Fibroblast of lung (primary cell): ENCODE data around the gene RER1. TPM values are rescaled to one million over a fixed set of nuclear protein-coding genes. Genes with fewer than 3 reads are reported as not detected.

Source experiments
- DNase-seq, 2 donors: peaks; one replicate each; pipeline versions ENCODE4 v3.0.0 to v3.0.0-alpha.2; 2010; ENCODE audit warnings: low read depth in 2 of 2
- H2AFZ ChIP-seq: 2 replicates; pipeline ENCODE4 v1.5.1; 2012; ENCODE audit warnings: low read length, control low read depth, inconsistent platforms
- H3K27ac ChIP-seq: 2 replicates; pipeline ENCODE4 v1.5.1; 2011; ENCODE audit warnings: low read length, control low read depth; ENCODE audit not compliant: insufficient read depth
- H3K27me3 ChIP-seq: 2 replicates; pipeline ENCODE4 v1.5.1; 2011; ENCODE audit warnings: mild to moderate bottlenecking, low read length; ENCODE audit not compliant: control insufficient read depth, insufficient read depth
- H3K36me3 ChIP-seq: 2 replicates; pipeline ENCODE4 v1.5.1; 2011; ENCODE audit warnings: low read length; ENCODE audit not compliant: control insufficient read depth, insufficient read depth
- H3K4me1 ChIP-seq: 2 replicates; pipeline ENCODE4 v1.5.1; 2011; ENCODE audit warnings: low read length; ENCODE audit not compliant: control insufficient read depth, insufficient read depth; ENCODE audit errors: extremely low read depth
- H3K4me2 ChIP-seq: 2 replicates; pipeline ENCODE4 v1.5.1; 2011; ENCODE audit warnings: low read length, control low read depth; ENCODE audit not compliant: insufficient read depth; ENCODE audit errors: extremely low read depth
- H3K4me3 ChIP-seq, 4 experiments: fragments of 200-600 bp in 1 of 4; sonication (generic) in 1 of 4; replicated peaks in 1 of 4; 2 replicates each; pipeline ENCODE4 v1.5.1; 2011 to 2016; ENCODE audit warnings: low read length in 4 of 4, low read depth in 3 of 4, mild to moderate bottlenecking in 3 of 4, control low read depth in 2 of 4, inconsistent platforms in 1 of 4, mixed read lengths in 1 of 4; ENCODE audit not compliant: insufficient read depth in 1 of 4; ENCODE audit errors: control extremely low read depth in 1 of 4
- H3K79me2 ChIP-seq: 2 replicates; pipeline ENCODE4 v1.5.1; 2012; ENCODE audit warnings: mild to moderate bottlenecking, low read length, inconsistent platforms; ENCODE audit not compliant: control insufficient read depth, insufficient read depth
- H3K9ac ChIP-seq: 2 replicates; pipeline ENCODE4 v1.5.1; 2011; ENCODE audit warnings: mild to moderate bottlenecking, low read length, control low read depth; ENCODE audit not compliant: insufficient read depth
- H3K9me3 ChIP-seq: 2 replicates; pipeline ENCODE4 v1.5.1; 2012; ENCODE audit warnings: low read depth, low read length; ENCODE audit not compliant: control insufficient read depth, insufficient read depth
- H4K20me1 ChIP-seq: 2 replicates; pipeline ENCODE4 v1.5.1; 2011; ENCODE audit warnings: low read length; ENCODE audit not compliant: control insufficient read depth, insufficient read depth; ENCODE audit errors: extremely low read depth
- CTCF ChIP-seq, 2 donors: IDR thresholded peaks in 1 of 2; conservative IDR thresholded peaks in 1 of 2; 1 replicate in 1 of 2; 2 replicates in 1 of 2; pipeline ENCODE4 v1.5.1; 2011 to 2012; ENCODE audit warnings: low read length in 2 of 2, control low read depth in 1 of 2, inconsistent platforms in 1 of 2, low read depth in 1 of 2, mild to moderate bottlenecking in 1 of 2
- EZH2 ChIP-seq: IDR thresholded peaks from 2 replicates; pipeline ENCODE4 v1.5.1; 2012; ENCODE audit warnings: low read length, control low read depth, mild to moderate bottlenecking; ENCODE audit errors: missing control alignments
- polyA plus RNA-seq, 2 donors: library from polyadenylated mRNA; depleted of rRNA in 1 of 2; stranded (reverse) in 1 of 2; unstranded in 1 of 2; fragments of >200 nt; gene quantifications; 2 replicates each; pipeline ENCODE4 v1.2.1, GENCODE V29; 2011 to 2012; ENCODE audit warnings: missing spikeins in 1 of 2
- total RNA-seq: library from RNA; depleted of rRNA; stranded (reverse); fragments of >200 nt; gene quantifications from 2 replicates; pipeline ENCODE4 v1.2.1, GENCODE V29; 2014

Gene RER1
- total and polyA plus RNA-seq, 2 donors (not counting 1 experiment from before 2014, with no cell fraction given): 76.1 to 271 TPM

- no peak for DNase-seq
- no peak overlapping the region for H3K4me2 ChIP-seq
- H3K9ac ChIP-seq: no peak overlapping the region
- H3K4me3 ChIP-seq: no peak overlapping the region
- no peaks in the 10 kb centered on the region for H3K27me3 ChIP-seq
- H3K36me3 ChIP-seq: peaks cover 54% of the 10 kb centered on the region
- H4K20me1 ChIP-seq: no peaks in the 10 kb centered on the region
- no peaks in the 10 kb centered on the region for H3K4me1 ChIP-seq
- no peak overlapping the region for H2AFZ ChIP-seq
- no peak overlapping the region for H3K27ac ChIP-seq
- peaks cover 32% of the 10 kb centered on the region for H3K79me2 ChIP-seq
- TF ChIP-seq EZH2 (no peak), CTCF (conservative IDR thresholded peaks at IDR 0.05 in 1 of 2, IDR thresholded peaks at IDR 0.05 in 1 of 2; ENCODE audit: low read depth in 1 of 2, low read length in 2 of 2) (no peak)
- H3K9me3 ChIP-seq: no peaks in the 10 kb centered on the region
Observed at GRCh38 chr1:2399890-2400575, 8.4 kb downstream of the RER1 start.

- H4K20me1 ChIP-seq: no peaks in the 10 kb centered on the region
- TF ChIP-seq CTCF (conservative IDR thresholded peaks at IDR 0.05 in 1 of 2, IDR thresholded peaks at IDR 0.05 in 1 of 2; ENCODE audit: low read depth in 1 of 2, low read length in 2 of 2) (no peak), EZH2 (no peak)
- H3K27ac ChIP-seq: no peak overlapping the region
- DNase-seq: no peak
- no peak overlapping the region for H3K4me2 ChIP-seq
- no peak overlapping the region for H3K9ac ChIP-seq
- H3K4me3 ChIP-seq: no peak overlapping the region
- no peak overlapping the region for H2AFZ ChIP-seq
- H3K27me3 ChIP-seq: no peaks in the 10 kb centered on the region
- H3K4me1 ChIP-seq: no peaks in the 10 kb centered on the region
- peaks cover 57% of the 10 kb centered on the region for H3K36me3 ChIP-seq
- H3K9me3 ChIP-seq: no peaks in the 10 kb centered on the region
- H3K79me2 ChIP-seq: peaks cover 27% of the 10 kb centered on the region
Observed at GRCh38 chr1:2400576-2400909, 8.9 kb downstream of the RER1 start.

GRCh38 chr1:2400950-2401649 lies 9.5 kb downstream of the RER1 start:
- no peak overlapping the region for H3K27ac ChIP-seq
- H4K20me1 ChIP-seq: no peaks in the 10 kb centered on the region
- H3K79me2 ChIP-seq: peaks cover 22% of the 10 kb centered on the region
- peak in 1 of 2 donors; percentile 12 for DNase-seq
- H3K4me3 ChIP-seq: no peak overlapping the region
- peaks cover 58% of the 10 kb centered on the region for H3K36me3 ChIP-seq
- H3K9me3 ChIP-seq: no peaks in the 10 kb centered on the region
- no peaks in the 10 kb centered on the region for H3K4me1 ChIP-seq
- TF ChIP-seq CTCF (conservative IDR thresholded peaks at IDR 0.05 in 1 of 2, IDR thresholded peaks at IDR 0.05 in 1 of 2; ENCODE audit: low read depth in 1 of 2, low read length in 2 of 2): no peak
- no peak for TF ChIP-seq EZH2
- no peaks in the 10 kb centered on the region for H3K27me3 ChIP-seq
- H2AFZ ChIP-seq: no peak overlapping the region
- no peak overlapping the region for H3K4me2 ChIP-seq
- no peak overlapping the region for H3K9ac ChIP-seq
